Fibroblast of skin of abdomen (primary cell): Measurements from ENCODE around the gene DHRS3.
"Not testable (repeated sequence)": the region's sequence is repeated elsewhere in the genome, so short reads cannot be mapped to it uniquely, and the experiment has no call there.

Experiments used
- DNase-seq: peaks from one replicate; pipeline ENCODE4 v3.0.0-alpha.2; 2013

The DHRS3 gene

DNA sequence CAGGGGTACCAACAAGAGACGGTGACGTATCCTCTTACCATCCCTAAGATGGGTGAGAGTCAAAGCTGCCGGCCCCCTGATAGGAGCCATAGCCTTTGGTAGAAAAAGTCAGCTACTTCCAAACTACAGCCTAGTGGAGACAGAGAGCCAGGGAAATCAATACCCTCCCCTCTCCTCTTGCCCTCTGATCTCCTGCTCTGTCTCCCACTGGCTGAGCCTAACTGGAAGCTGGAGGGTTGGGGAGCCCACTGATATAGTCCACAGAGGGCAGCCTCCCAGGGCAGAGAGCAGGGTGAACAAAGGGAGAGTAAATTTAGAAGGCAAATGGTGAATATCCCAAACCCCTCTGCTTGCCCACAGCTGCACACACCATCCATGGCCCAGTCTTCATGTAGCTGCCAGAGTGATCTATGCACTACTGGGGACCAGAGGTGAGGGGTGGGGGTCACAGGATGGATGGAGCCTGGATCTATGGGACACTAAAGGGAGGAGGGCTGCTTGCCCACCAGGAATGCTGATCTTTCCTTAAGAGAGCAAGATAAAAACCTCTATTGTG is 80.0 kb downstream of the DHRS3 start:
- DNase-seq: no peak

- DNase-seq: no peak
These were observed 80.7 kb downstream of the DHRS3 start for GRCh38 chr1:12537294-12537693.

DNA sequence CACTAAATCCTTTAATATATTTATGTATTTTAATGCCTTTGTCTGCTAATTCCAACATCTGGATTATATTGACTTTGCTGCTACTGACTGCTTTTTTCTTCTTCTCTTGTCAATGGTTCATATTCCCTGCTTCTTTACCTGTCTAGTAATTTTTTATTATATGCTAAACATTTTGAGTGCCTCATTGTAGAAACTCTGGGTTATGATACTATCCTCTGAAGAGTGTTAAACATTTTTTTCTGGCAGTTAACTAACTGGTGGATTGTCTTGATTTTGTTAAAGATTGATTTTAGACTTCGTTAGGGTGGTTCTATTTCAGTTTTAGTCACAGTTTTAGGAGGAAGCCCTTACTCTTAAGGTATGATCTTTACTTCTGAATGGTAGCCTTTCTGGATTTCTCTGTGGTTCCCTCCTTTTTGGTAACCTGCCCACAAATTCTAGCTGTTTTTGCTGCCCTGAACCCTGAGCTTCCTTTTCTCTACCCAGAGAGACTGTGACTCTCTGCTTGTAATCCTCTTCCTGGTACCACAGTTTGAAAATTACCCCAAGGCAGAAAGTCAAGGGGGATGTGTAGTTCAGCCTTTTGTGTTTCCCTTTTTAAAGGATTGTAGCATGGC is 81.9 kb downstream of the DHRS3 start:
- no peak for DNase-seq

- DNase-seq: no peak
These were observed 85.3 kb downstream of the DHRS3 start for GRCh38 chr1:12532405-12533315.

DNA sequence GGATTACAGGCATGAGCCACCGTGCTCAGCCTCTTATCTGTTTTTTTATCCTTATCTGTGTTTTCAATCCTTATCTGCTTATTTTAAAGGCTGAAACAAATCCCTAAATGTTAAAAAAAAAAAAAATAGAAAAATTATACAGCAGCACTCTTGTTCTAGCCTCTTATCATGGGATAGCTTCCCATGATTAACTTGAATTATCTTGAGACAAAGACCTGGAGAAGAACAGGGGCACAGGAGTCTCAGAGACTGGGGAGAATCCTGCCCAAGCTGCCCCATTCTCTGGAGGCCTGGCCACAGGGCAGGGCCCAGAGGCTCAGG is 86.9 kb downstream of the DHRS3 start:
- DNase-seq: no peak

DNA sequence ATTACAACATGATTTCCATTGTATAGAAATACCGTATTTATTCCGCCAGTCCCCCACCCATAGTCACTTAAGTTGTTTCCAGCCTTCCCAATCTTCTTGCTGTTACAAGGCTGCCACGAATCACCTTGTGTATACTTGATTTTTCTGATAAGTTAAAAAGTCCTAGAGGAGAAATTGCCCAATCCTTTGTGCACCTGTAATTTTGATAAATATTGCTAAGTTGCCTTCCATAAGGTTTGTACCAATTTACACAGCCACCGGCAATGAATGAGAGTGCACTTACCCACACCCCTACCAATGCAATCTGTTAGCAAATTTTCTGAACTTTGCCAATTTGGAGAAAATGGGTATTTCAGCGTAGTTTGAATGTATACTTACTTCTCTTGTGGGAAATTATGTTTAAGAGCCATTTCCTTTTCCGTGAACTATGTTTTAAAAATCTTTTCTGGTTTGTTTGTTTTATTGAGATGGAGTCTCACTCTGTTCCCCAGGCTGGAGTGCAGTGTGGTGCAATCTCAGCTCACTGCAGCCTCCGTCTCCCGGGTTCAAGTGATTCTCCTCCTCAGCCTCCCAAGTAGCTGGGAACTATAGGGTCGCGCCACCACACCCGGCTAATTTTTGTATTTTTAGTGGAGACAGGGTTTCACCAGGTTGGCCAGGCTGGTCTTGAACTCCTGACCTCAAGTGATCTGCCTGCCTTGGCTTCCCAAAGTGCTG is 87.4 kb downstream of the DHRS3 start:
- no peak for DNase-seq

- no peak for DNase-seq
These were observed 88.3 kb downstream of the DHRS3 start for GRCh38 chr1:12529640-12530174.

DNA sequence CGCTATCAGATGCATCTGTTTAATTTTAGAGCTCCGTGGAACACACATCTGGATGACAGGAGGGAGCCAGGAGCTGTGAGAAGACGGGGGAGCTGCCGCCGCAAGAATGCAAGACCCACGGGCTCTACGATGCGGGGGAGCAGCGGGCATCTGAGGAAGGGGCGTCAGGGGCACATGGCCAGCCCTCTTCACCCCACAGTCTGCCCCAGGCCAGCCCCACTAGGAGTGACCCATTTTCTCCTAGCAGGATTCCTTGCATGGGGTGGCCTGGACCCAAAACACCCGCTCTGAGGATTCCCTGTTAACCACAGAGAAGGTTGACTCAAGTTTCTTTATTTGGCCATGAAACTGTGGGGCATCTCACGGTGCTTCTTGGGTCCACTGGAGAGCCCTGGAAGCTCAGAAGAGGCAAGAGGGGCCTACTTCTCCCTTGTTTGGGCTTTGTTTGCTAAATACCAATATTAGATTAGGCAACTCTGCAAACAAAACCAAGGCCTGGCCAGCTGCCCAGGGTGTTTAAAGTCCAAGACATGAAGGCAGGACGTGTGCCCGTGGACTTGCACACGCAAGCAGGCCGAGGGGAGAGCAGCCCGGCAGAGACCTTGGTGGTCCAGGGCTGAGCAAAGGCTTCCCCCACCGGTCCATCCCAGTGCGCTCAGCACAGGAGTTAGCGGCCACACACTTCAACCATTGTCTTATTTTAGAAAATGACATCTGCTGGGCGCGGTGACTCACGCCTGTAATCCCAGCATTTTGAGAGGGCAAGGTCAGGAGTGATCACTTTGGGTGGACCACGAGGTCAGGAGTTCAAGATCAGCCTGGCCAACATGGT is 89.8 kb downstream of the DHRS3 start:
- peak; percentile 42 for DNase-seq

DNA sequence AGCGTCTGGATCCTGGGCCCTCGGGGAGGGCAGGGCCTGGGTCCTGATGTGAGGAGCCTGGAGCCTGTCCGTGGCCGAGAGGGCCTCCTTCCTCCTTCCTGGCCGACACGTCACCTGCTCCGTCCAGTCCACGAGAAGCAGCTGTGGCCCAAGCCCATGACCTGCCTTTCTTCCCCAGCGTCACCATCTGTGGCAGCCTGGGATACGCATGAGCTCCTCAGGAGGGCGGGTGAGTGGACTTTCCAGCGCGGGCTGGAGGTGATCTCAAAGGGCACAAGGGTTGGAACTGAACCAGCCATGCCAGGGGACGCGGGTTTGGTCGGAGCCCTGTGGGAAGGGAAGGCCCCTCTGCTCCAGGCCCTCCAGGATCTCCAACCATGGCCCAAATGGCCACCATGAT is 90.4 kb downstream of the DHRS3 start:
- DNase-seq: no peak

DNA sequence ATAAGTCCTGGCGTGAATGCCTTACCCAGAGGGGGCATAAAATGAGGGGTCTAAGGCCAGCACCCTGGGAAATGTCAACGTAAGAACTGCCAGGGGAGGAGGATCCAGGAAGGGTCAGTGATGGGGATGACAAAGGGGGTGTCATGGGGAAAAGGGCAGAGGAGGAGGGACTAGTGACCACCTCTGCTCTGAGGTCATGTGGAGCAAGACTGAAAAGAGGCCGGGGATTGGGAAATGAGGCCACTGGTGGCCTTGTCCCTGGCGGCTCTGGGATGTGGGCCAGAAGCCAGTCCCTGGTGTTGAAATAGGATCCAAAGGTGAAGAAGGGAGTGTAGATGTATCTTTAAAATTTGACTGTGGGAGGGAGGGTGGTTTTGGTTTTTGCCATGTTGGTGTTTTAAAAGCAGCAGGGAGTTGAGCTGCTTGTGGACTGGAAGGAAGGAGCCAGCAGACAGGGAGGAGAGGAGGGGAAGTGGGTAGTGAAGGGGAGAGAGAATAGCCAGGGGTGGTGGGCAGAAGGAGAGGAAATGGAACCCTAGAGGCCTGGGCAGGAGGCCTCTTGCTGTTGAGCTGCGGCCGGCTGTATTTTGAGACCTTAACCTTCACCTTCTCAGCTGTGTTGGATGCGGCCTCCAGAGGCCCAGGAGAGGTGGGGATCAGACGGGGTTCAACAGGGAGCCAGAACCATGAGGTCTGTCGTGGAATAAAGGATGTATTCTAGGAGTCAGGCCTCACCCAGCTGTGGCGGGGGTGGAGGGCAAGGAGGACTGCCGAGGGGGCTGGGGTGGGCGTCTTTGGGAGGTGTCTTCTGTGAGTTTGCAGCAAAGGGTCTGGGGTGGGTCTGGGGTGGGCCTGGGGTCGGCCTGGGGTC is 92.5 kb downstream of the DHRS3 start:
- DNase-seq: no peak

GRCh38 chr1:12524266-12524665 is 93.7 kb downstream of the DHRS3 start:
- no peak for DNase-seq

DNA sequence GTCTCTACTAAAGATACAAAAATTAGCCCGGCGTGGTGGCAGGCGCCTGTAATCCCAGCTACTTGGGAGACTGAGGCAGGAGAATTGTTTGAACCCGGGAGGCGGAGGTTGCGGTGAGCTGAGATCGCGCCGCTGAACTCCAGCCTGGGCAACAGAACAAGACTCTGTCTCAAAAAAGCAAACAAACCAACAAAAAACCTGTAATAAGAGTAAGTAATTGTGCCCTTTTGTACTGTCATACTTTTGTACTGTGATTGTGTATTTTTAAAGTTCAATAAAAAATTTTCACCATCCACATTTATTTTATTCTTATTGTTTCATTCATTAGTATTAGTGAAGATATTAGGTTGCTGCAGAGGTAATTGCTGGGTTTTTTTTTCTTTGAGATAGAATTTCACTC is 95.2 kb downstream of the DHRS3 start:
- not testable (repeated sequence) for DNase-seq

DNA sequence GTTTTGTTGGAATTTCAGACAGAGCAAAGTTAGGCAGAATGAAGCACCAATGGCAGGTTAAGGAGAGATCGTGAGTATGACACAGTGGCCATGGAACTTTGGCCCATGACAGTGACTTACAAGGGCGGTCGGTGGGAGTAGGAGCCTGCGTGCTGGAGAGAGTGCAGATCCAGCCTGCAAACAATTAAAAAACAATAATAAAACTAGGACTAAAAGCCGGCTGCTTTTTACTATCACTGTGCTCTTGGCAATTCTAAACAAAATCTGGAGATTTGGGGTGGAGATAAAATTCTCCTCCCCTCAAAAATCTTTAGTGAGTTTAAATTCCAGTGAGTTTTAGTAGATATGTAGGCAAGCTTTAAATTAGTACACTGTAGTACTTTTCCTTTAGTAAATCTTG is 96.9 kb downstream of the DHRS3 start:
- DNase-seq: no peak

GRCh38 chr1:12519693-12520364 is 98.2 kb downstream of the DHRS3 start:
- no peak for DNase-seq

- DNase-seq: peak; percentile 27
These were observed 98.9 kb downstream of the DHRS3 start for GRCh38 chr1:12518931-12519692.
